D721Med (cell line): ENCODE data around the gene ZNF777.
A peak's percentile ranks its signal among the peaks of the same experiment; 100 is the strongest.

Source experiments
- DNase-seq: peaks from one replicate; pipeline ENCODE4 v3.0.0; 2011; ENCODE audit warnings: low spot score; ENCODE audit not compliant: insufficient read length
- FAIRE-seq: peaks from 2 replicates; lab custom pipeline; 2011; peaks lifted over from hg19 to GRCh38; lab: Jason Lieb, UNC
- CTCF ChIP-seq: IDR thresholded peaks from 2 replicates; pipeline ENCODE4 v1.5.1; 2012; ENCODE audit warnings: mild to moderate bottlenecking, control low read depth; ENCODE audit not compliant: insufficient read depth; ENCODE audit errors: missing control alignments

The ZNF777 gene

DNA sequence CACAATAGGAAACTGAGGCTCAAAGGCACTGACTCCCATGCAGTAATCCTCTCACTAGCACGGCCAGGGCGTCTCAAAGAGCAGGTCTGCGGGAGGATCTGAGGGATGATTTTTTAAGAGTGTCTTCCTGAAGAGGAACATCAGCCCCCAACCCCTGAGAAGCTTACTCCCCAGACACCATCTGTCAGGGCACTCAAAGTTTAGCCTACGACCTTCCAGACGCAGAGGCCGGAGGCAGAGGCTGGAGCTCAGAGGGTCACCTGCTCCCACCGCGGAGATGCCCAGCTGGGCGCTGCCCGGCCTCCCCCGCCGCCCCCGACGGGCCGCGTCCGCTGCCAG lies 1.7 kb downstream of the ZNF777 start:
- FAIRE-seq (no peak), DNase-seq (no peak)
- TF ChIP-seq CTCF: no peak

- no peak for DNase-seq
- TF ChIP-seq CTCF: no peak
- FAIRE-seq: no peak
Measured at GRCh38 chr7:149458235-149458634, 2.6 kb downstream of the ZNF777 start.

GRCh38 chr7:149457766-149458165 lies 3.1 kb downstream of the ZNF777 start:
- peak; percentile 48 for DNase-seq
- no peak for TF ChIP-seq CTCF
- no peak for FAIRE-seq

GRCh38 chr7:149456506-149457421 lies 4.1 kb downstream of the ZNF777 start:
- DNase-seq: no peak
- TF ChIP-seq CTCF: no peak
- no peak for FAIRE-seq

- DNase-seq: no peak
- TF ChIP-seq CTCF: no peak
- FAIRE-seq: no peak
Measured at GRCh38 chr7:149455175-149455950, 5.5 kb downstream of the ZNF777 start.

- no peak for TF ChIP-seq CTCF
- no peak for FAIRE-seq
- no peak for DNase-seq
Measured at GRCh38 chr7:149454750-149455149, 6.1 kb downstream of the ZNF777 start.

GRCh38 chr7:149454006-149454405 lies 6.9 kb downstream of the ZNF777 start:
- FAIRE-seq: no peak
- TF ChIP-seq CTCF: no peak
- DNase-seq: no peak
